ENCODE results near the gene FAM241B.

Gene FAM241B

GRCh38 chr10:69648461-69648860 is 18.4 kb downstream of the FAM241B start:
- Histone ChIP-seq H3K4me3 (ENCODE audit: severe bottlenecking) (no peak overlapping the region), H3K4me1 (ENCODE audit: insufficient read depth, poor library complexity, severe bottlenecking) (no peaks in the 10 kb centered on the region), H3K9me3 (ENCODE audit: severe bottlenecking) (no peaks in the 10 kb centered on the region), H3K27ac (ENCODE audit: poor library complexity, severe bottlenecking) (no peak overlapping the region), H3K27me3 (ENCODE audit: insufficient read depth, poor library complexity, severe bottlenecking) (no peaks in the 10 kb centered on the region), H3K36me3 (ENCODE audit: low read depth) (no peaks in the 10 kb centered on the region)
- ATAC-seq (ENCODE audit: low read depth): no peak
- DNase-seq (ENCODE audit: low spot score): peak; percentile 23
- TF ChIP-seq CTCF (IDR thresholded peaks at IDR 0.05; ENCODE audit: poor library complexity, severe bottlenecking): no peak

GRCh38 chr10:69649786-69650550 is 19.9 kb downstream of the FAM241B start:
- Histone ChIP-seq H3K27me3 (ENCODE audit: insufficient read depth, poor library complexity, severe bottlenecking) (no peaks in the 10 kb centered on the region), H3K27ac (ENCODE audit: poor library complexity, severe bottlenecking) (no peak overlapping the region), H3K4me3 (ENCODE audit: severe bottlenecking) (no peak overlapping the region), H3K36me3 (ENCODE audit: low read depth) (no peaks in the 10 kb centered on the region), H3K4me1 (ENCODE audit: insufficient read depth, poor library complexity, severe bottlenecking) (no peaks in the 10 kb centered on the region), H3K9me3 (ENCODE audit: severe bottlenecking) (no peaks in the 10 kb centered on the region)
- TF ChIP-seq CTCF (IDR thresholded peaks at IDR 0.05; ENCODE audit: poor library complexity, severe bottlenecking): peak; percentile 12
- ATAC-seq (ENCODE audit: low read depth) (no peak), DNase-seq (ENCODE audit: low spot score) (no peak)

GRCh38 chr10:69650589-69651261 is 20.7 kb downstream of the FAM241B start:
- Histone ChIP-seq H3K9me3 (ENCODE audit: severe bottlenecking) (no peaks in the 10 kb centered on the region), H3K4me1 (ENCODE audit: insufficient read depth, poor library complexity, severe bottlenecking) (no peaks in the 10 kb centered on the region), H3K4me3 (ENCODE audit: severe bottlenecking) (no peak overlapping the region), H3K27me3 (ENCODE audit: insufficient read depth, poor library complexity, severe bottlenecking) (no peaks in the 10 kb centered on the region), H3K36me3 (ENCODE audit: low read depth) (no peaks in the 10 kb centered on the region), H3K27ac (ENCODE audit: poor library complexity, severe bottlenecking) (no peak overlapping the region)
- no peak for DNase-seq (ENCODE audit: low spot score)
- TF ChIP-seq CTCF (IDR thresholded peaks at IDR 0.05; ENCODE audit: poor library complexity, severe bottlenecking): no peak
- ATAC-seq (ENCODE audit: low read depth): no peak

GRCh38 chr10:69651362-69651761 is 21.3 kb downstream of the FAM241B start:
- no peaks in the 10 kb centered on the region for H3K4me1 ChIP-seq (ENCODE audit: insufficient read depth, poor library complexity, severe bottlenecking)
- no peak for ATAC-seq (ENCODE audit: low read depth)
- no peaks in the 10 kb centered on the region for H3K27me3 ChIP-seq (ENCODE audit: insufficient read depth, poor library complexity, severe bottlenecking)
- DNase-seq (ENCODE audit: low spot score): no peak
- no peak overlapping the region for H3K27ac ChIP-seq (ENCODE audit: poor library complexity, severe bottlenecking)
- TF ChIP-seq CTCF (IDR thresholded peaks at IDR 0.05; ENCODE audit: poor library complexity, severe bottlenecking): no peak
- no peaks in the 10 kb centered on the region for H3K9me3 ChIP-seq (ENCODE audit: severe bottlenecking)
- no peak overlapping the region for H3K4me3 ChIP-seq (ENCODE audit: severe bottlenecking)
- no peaks in the 10 kb centered on the region for H3K36me3 ChIP-seq (ENCODE audit: low read depth)

Measured in RWPE2 (cell line).